Anterior cingulate cortex (tissue), 58 donors: Measurements from ENCODE around the gene C16orf82.

Source experiments
- DNase-seq, 58 donors: peaks; one replicate each; lab custom pipeline; 2025; lab: John Stamatoyannopoulos, UW

The C16orf82 gene

GRCh38 chr16:27066668-27067537 is at the start of gene C16orf82:
C16orf82 (plus strand) TSS chr16:27066927.
- no peak for DNase-seq

GRCh38 chr16:27020031-27020430 is 46.7 kb upstream of the C16orf82 start:
- DNase-seq = no peak

- DNase-seq = no peak
Measured at GRCh38 chr16:27024010-27024409, 42.7 kb upstream of the C16orf82 start.

GRCh38 chr16:27025581-27025980 is 41.1 kb upstream of the C16orf82 start:
- no peak for DNase-seq

- peak in 3 of 58 donors; percentile 1 to 16 (median 1) for DNase-seq
Measured at GRCh38 chr16:27027971-27028370, 38.8 kb upstream of the C16orf82 start.

- DNase-seq = no peak
Measured at GRCh38 chr16:27028591-27029110, 38.1 kb upstream of the C16orf82 start.

- no peak for DNase-seq
Measured at GRCh38 chr16:27029525-27029924, 37.2 kb upstream of the C16orf82 start.

- DNase-seq = no peak
Measured at GRCh38 chr16:27033281-27033979, 33.3 kb upstream of the C16orf82 start.

GRCh38 chr16:27040732-27041131 is 26.0 kb upstream of the C16orf82 start:
- DNase-seq = no peak

GRCh38 chr16:27046958-27047518 is 19.7 kb upstream of the C16orf82 start:
- no peak for DNase-seq

- no peak for DNase-seq
Measured at GRCh38 chr16:27048316-27048715, 18.4 kb upstream of the C16orf82 start.

GRCh38 chr16:27049117-27049516 is 17.6 kb upstream of the C16orf82 start:
- no peak for DNase-seq

GRCh38 chr16:27052007-27052406 is 14.7 kb upstream of the C16orf82 start:
- DNase-seq = peak in 4 of 58 donors; percentile 0 to 28 (median 2)

- no peak for DNase-seq
Measured at GRCh38 chr16:27053996-27054395, 12.7 kb upstream of the C16orf82 start.

GRCh38 chr16:27058299-27058698 is 8.4 kb upstream of the C16orf82 start:
- DNase-seq = no peak

- no peak for DNase-seq
Measured at GRCh38 chr16:27070776-27071175, 4.0 kb downstream of the C16orf82 start.

- DNase-seq = no peak
Measured at GRCh38 chr16:27073733-27074132, 7.0 kb downstream of the C16orf82 start.

- DNase-seq = no peak
Measured at GRCh38 chr16:27080895-27081294, 14.2 kb downstream of the C16orf82 start.

- no peak for DNase-seq
Measured at GRCh38 chr16:27083861-27084261, 17.1 kb downstream of the C16orf82 start.

- no peak for DNase-seq
Measured at GRCh38 chr16:27084307-27085028, 17.7 kb downstream of the C16orf82 start.
